ENCODE measurements around the gene STARD5. TPM values are rescaled to one million over a fixed set of nuclear protein-coding genes. Genes with fewer than 3 reads are reported as not detected.

Gene STARD5, protein sequence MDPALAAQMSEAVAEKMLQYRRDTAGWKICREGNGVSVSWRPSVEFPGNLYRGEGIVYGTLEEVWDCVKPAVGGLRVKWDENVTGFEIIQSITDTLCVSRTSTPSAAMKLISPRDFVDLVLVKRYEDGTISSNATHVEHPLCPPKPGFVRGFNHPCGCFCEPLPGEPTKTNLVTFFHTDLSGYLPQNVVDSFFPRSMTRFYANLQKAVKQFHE
- total RNA-seq (2012; rRNA removed) = 3.3 and 6.1 TPM in 2 replicates

DNA sequence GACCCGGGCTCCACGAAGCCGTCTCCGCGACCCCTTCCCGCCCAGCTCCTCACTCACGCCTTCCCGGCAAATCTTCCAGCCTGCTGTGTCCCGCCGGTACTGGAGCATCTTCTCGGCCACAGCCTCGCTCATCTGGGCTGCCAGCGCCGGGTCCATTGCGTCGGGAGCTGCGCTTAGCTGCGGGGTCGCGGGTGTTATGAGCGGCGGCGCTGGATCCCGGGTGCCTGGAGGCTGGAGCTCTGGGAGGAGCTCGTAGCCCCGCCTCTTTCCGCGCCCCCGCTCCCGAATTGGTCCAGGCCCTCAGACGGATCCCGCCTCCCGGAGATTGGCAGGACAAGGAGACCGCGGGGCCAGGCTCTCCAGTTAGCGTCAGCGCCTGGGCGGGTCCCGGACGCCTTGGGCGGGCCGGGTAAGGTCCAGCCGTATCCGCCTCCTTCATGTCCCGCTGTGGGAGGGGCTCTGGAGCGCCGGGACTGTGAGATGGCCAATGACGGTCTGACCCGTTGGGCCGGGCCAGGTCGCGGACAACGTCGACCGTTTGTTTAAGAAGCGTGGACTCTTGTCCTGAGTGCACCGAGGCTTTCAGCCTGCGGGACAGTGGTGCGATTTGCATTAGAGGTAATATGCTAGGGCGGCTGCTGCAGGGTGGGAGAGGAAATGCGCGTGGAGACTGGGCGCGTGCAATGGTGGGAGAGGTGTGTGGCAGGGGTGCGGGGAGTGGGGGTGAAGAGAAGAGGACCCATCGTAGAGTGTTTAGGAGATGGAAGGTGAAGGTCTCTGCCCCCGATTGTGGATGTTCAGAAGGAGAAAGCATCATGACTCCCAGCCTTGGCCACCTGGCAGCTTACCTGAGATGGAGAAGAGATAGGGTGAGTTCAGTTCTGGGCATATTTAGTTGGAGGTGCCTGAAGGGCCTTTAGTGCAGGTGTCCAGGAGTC lies at the start of gene STARD5:
TSS of gene STARD5 (minus strand) at position 198 of the 938 bp plus-strand sequence. CDS start at position 156, 42 bp downstream.
- Histone ChIP-seq H3K9ac (ENCODE audit: low read depth, low read length) (peak within 1 kb of the TSS; percentile 87), H3K27me3 (ENCODE audit: control insufficient read depth, insufficient read depth, low read length) (no peaks in the 10 kb centered on the region), H3K4me3 (ENCODE audit: low read length) (peak within 1 kb of the TSS; percentile 92), H3K36me3 (ENCODE audit: insufficient read depth, low read length) (peaks cover 7% of the 10 kb centered on the region), H3K4me2 (ENCODE audit: low read length) (peak within 1 kb of the TSS; percentile 97), H3K4me1 (ENCODE audit: control insufficient read depth, insufficient read depth, low read length) (peaks cover 41% of the 10 kb centered on the region), H3K9me3 (replicated peaks; ENCODE audit: low read length) (no peaks in the 10 kb centered on the region)

DNA sequence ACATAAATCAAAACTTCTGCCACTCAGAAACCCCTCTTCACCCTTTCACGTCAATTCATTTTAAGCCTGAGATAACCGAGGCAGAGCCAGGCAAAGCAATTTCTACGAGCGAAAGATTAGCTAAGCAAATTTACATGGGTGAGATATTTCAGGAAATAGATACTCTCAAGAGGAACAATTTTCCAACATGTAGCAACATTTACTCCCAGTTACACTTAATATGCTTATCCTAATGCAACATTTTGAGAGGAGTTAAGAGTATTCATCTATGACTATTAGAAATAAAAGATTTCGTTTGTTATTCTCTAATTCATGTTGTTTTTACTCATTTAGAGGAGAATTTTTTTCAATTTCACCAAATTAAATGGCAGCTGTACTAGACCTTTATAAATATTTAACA lies 49.2 kb upstream of the STARD5 start:
- H3K36me3 ChIP-seq (ENCODE audit: insufficient read depth, low read length) = no peaks in the 10 kb centered on the region
- no peak overlapping the region for H3K9ac ChIP-seq (ENCODE audit: low read depth, low read length)
- no peaks in the 10 kb centered on the region for H3K4me1 ChIP-seq (ENCODE audit: control insufficient read depth, insufficient read depth, low read length)
- no peak overlapping the region for H3K4me2 ChIP-seq (ENCODE audit: low read length)
- H3K4me3 ChIP-seq (ENCODE audit: low read length) = no peak overlapping the region
- H3K27me3 ChIP-seq (ENCODE audit: control insufficient read depth, insufficient read depth, low read length) = peaks cover 38% of the 10 kb centered on the region
- H3K9me3 ChIP-seq (replicated peaks; ENCODE audit: low read length) = no peaks in the 10 kb centered on the region

DNA sequence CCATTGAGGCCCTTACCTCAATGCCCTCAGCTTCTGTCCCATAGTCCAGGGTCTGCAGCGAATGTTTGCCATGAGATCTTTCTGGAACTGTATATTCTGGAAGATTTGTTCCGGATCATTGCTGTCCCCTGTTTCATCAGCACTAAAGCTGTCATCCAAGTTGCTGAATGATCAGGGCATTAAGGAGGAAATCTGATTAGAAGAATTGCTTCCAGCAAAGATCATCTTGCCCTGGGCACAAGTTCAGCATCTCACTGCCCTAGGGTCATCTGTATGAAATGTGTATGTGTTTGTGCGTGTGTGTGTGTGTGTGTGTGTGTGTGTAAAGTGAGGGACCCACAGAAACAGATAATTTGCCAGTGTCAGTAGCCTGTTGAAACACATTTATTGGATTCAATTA lies 48.6 kb upstream of the STARD5 start:
- no peaks in the 10 kb centered on the region for H3K36me3 ChIP-seq (ENCODE audit: insufficient read depth, low read length)
- H3K9ac ChIP-seq (ENCODE audit: low read depth, low read length) = no peak overlapping the region
- no peaks in the 10 kb centered on the region for H3K9me3 ChIP-seq (replicated peaks; ENCODE audit: low read length)
- H3K4me2 ChIP-seq (ENCODE audit: low read length) = no peak overlapping the region
- no peaks in the 10 kb centered on the region for H3K4me1 ChIP-seq (ENCODE audit: control insufficient read depth, insufficient read depth, low read length)
- H3K27me3 ChIP-seq (ENCODE audit: control insufficient read depth, insufficient read depth, low read length) = peaks cover 38% of the 10 kb centered on the region
- no peak overlapping the region for H3K4me3 ChIP-seq (ENCODE audit: low read length)

DNA sequence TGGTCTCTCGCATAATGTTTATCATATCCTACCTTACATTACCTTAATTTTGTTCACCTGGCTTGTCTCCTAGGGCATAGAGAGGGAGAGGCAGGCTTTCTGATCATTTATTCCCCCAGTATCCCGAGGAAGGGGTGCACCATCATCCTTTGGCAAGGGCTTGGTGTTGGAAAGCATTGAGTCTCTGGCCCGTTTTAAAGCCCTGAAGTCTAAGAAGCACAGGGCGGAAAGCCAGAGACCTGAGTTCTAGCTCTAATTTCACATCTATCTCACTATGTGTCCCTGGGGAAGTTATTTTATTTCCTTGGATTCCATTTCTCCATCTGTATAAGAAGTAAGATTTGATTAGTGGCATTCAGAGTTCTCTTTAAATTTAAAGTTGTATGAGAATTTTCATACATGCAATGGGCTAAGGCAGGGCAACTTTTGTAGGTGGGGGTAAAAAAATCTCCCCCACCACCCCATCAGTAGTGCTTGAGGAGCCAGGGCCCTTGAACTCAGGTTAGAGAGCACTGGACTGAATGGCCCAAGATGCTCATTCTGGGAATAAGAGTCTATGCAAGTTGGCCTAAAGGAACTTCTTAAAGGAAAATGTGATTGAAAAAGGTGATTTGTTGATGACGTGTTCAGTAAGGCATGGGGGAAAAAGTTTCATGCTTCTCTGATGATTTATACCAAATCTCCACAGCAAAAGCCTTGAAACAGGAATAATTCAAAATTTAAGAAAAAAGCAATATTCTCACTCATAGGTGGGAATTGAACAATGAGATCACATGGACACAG lies 40.0 kb upstream of the STARD5 start:
- Histone ChIP-seq H3K4me1 (ENCODE audit: control insufficient read depth, insufficient read depth, low read length) (no peaks in the 10 kb centered on the region), H3K9ac (ENCODE audit: low read depth, low read length) (no peak overlapping the region), H3K4me2 (ENCODE audit: low read length) (no peak overlapping the region), H3K27me3 (ENCODE audit: control insufficient read depth, insufficient read depth, low read length) (peaks cover 2% of the 10 kb centered on the region), H3K9me3 (replicated peaks; ENCODE audit: low read length) (no peaks in the 10 kb centered on the region), H3K36me3 (ENCODE audit: insufficient read depth, low read length) (no peaks in the 10 kb centered on the region), H3K4me3 (ENCODE audit: low read length) (no peak overlapping the region)

- H3K9ac ChIP-seq (ENCODE audit: low read depth, low read length) = no peak overlapping the region
- H3K4me1 ChIP-seq (ENCODE audit: control insufficient read depth, insufficient read depth, low read length) = no peaks in the 10 kb centered on the region
- H3K4me3 ChIP-seq (ENCODE audit: low read length) = no peak overlapping the region
- H3K27me3 ChIP-seq (ENCODE audit: control insufficient read depth, insufficient read depth, low read length) = peaks cover 3% of the 10 kb centered on the region
- H3K4me2 ChIP-seq (ENCODE audit: low read length) = no peak overlapping the region
- no peaks in the 10 kb centered on the region for H3K36me3 ChIP-seq (ENCODE audit: insufficient read depth, low read length)
- no peaks in the 10 kb centered on the region for H3K9me3 ChIP-seq (replicated peaks; ENCODE audit: low read length)
Measured at GRCh38 chr15:81363276-81363675, 39.3 kb upstream of the STARD5 start.

DNA sequence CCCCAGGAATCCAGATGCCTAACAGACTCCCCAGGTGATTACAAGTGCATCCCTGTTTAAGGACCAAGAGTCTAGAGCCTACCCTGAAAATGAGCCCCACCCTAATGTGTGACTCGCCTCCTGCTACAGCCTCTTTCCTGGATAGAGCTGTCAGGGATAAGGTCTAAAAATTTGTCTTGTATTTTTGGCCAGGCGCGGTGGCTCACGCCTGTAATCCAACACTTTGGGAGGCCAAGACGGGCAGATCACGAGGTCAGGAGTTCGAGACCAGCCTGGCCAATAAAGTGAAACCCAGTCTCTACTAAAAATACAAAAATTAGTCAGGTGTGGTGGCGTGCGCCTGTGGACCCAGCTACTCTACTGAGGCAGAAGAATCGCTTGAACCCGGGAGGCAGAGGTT lies 38.8 kb upstream of the STARD5 start:
- Histone ChIP-seq H3K36me3 (ENCODE audit: insufficient read depth, low read length) (no peaks in the 10 kb centered on the region), H3K9ac (ENCODE audit: low read depth, low read length) (no peak overlapping the region), H3K27me3 (ENCODE audit: control insufficient read depth, insufficient read depth, low read length) (peaks cover 6% of the 10 kb centered on the region), H3K4me2 (ENCODE audit: low read length) (no peak overlapping the region), H3K4me3 (ENCODE audit: low read length) (no peak overlapping the region), H3K9me3 (replicated peaks; ENCODE audit: low read length) (no peaks in the 10 kb centered on the region), H3K4me1 (ENCODE audit: control insufficient read depth, insufficient read depth, low read length) (no peaks in the 10 kb centered on the region)

- no peaks in the 10 kb centered on the region for H3K9me3 ChIP-seq (replicated peaks; ENCODE audit: low read length)
- no peaks in the 10 kb centered on the region for H3K4me1 ChIP-seq (ENCODE audit: control insufficient read depth, insufficient read depth, low read length)
- H3K4me3 ChIP-seq (ENCODE audit: low read length) = no peak overlapping the region
- H3K4me2 ChIP-seq (ENCODE audit: low read length) = no peak overlapping the region
- no peaks in the 10 kb centered on the region for H3K36me3 ChIP-seq (ENCODE audit: insufficient read depth, low read length)
- peaks cover 14% of the 10 kb centered on the region for H3K27me3 ChIP-seq (ENCODE audit: control insufficient read depth, insufficient read depth, low read length)
- H3K9ac ChIP-seq (ENCODE audit: low read depth, low read length) = no peak overlapping the region
Measured at GRCh38 chr15:81361891-81362290, 38.0 kb upstream of the STARD5 start.

DNA sequence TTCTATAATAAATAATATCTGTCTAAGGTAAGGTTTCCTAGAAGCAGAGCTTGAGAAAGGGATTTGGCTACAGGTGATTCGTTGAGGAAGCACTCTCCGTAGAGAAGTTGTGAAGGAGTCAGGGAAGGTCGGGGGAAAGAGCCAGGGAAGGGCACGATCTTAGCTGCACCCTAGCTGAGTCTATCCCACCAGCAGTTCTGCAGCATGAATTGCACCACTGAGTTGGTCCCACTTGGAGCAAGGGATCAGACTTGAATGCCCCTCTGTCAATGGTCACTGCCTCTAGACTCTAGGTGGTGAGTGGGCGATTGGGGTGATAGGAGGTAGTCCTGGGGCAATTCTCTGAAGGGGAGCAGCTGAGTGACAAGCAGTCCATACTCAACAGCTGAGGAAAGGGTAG lies 36.5 kb upstream of the STARD5 start:
- Histone ChIP-seq H3K4me2 (ENCODE audit: low read length) (no peak overlapping the region), H3K9me3 (replicated peaks; ENCODE audit: low read length) (no peaks in the 10 kb centered on the region), H3K4me1 (ENCODE audit: control insufficient read depth, insufficient read depth, low read length) (no peaks in the 10 kb centered on the region), H3K27me3 (ENCODE audit: control insufficient read depth, insufficient read depth, low read length) (peaks cover 25% of the 10 kb centered on the region), H3K4me3 (ENCODE audit: low read length) (no peak overlapping the region), H3K9ac (ENCODE audit: low read depth, low read length) (no peak overlapping the region), H3K36me3 (ENCODE audit: insufficient read depth, low read length) (no peaks in the 10 kb centered on the region)

DNA sequence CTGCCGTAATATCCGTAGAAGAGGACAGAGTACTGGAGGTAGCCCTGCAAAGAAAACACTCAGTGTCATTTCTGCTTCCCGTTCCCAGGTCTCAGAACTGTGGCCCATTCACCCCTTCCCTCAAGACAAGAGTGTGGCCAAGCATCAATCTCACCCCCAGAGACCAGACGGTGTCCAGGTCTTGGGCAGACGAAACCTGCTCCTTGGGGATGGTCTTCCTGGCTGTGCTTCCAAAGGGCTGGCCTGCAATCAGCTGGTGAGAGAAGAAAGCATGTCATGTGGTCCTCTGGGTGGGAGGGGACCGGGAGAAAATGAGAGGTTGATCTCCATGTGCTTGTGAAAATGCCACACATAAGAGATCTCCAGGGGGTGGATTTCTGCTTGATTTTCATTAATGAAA lies 34.3 kb upstream of the STARD5 start:
- no peak overlapping the region for H3K4me3 ChIP-seq (ENCODE audit: low read length)
- no peak overlapping the region for H3K4me2 ChIP-seq (ENCODE audit: low read length)
- H3K4me1 ChIP-seq (ENCODE audit: control insufficient read depth, insufficient read depth, low read length) = no peaks in the 10 kb centered on the region
- peaks cover 32% of the 10 kb centered on the region for H3K27me3 ChIP-seq (ENCODE audit: control insufficient read depth, insufficient read depth, low read length)
- no peaks in the 10 kb centered on the region for H3K9me3 ChIP-seq (replicated peaks; ENCODE audit: low read length)
- H3K9ac ChIP-seq (ENCODE audit: low read depth, low read length) = no peak overlapping the region
- H3K36me3 ChIP-seq (ENCODE audit: insufficient read depth, low read length) = no peaks in the 10 kb centered on the region

- H3K4me2 ChIP-seq (ENCODE audit: low read length) = no peak overlapping the region
- no peak overlapping the region for H3K9ac ChIP-seq (ENCODE audit: low read depth, low read length)
- no peaks in the 10 kb centered on the region for H3K4me1 ChIP-seq (ENCODE audit: control insufficient read depth, insufficient read depth, low read length)
- no peaks in the 10 kb centered on the region for H3K9me3 ChIP-seq (replicated peaks; ENCODE audit: low read length)
- H3K4me3 ChIP-seq (ENCODE audit: low read length) = no peak overlapping the region
- peaks cover 32% of the 10 kb centered on the region for H3K27me3 ChIP-seq (ENCODE audit: control insufficient read depth, insufficient read depth, low read length)
- no peaks in the 10 kb centered on the region for H3K36me3 ChIP-seq (ENCODE audit: insufficient read depth, low read length)
Measured at GRCh38 chr15:81357180-81357686, 33.3 kb upstream of the STARD5 start.

DNA sequence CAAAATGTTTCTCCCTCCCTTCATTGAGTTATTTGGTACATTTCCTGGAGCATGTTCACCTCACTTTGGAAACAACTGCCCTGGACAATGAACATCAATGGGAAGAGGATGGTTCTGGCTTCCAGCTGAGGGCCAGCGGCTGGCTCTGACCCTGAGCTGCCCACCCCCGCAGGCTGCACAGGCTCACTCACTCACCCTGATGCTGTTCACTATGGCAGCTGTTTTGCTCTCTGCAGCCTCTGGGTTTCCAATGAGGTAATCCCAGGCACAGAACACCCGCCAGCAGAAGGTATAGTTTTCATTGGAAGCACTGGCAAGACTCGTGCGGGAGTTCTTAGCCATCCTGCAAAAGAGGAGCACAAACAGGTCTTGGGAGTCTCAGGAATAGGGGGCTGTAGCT lies 32.3 kb upstream of the STARD5 start:
- no peak overlapping the region for H3K4me2 ChIP-seq (ENCODE audit: low read length)
- no peaks in the 10 kb centered on the region for H3K4me1 ChIP-seq (ENCODE audit: control insufficient read depth, insufficient read depth, low read length)
- H3K27me3 ChIP-seq (ENCODE audit: control insufficient read depth, insufficient read depth, low read length) = peaks cover 35% of the 10 kb centered on the region
- H3K9me3 ChIP-seq (replicated peaks; ENCODE audit: low read length) = no peaks in the 10 kb centered on the region
- H3K4me3 ChIP-seq (ENCODE audit: low read length) = no peak overlapping the region
- H3K9ac ChIP-seq (ENCODE audit: low read depth, low read length) = no peak overlapping the region
- no peaks in the 10 kb centered on the region for H3K36me3 ChIP-seq (ENCODE audit: insufficient read depth, low read length)

Data from skeletal muscle satellite cell (primary cell).